GM12878 (cell line): ENCODE measurements around the gene S100A9. TPM values are rescaled to one million over a fixed set of nuclear protein-coding genes. Genes with fewer than 3 reads are reported as not detected.

Experiments used
- ATAC-seq: fragments of 200-7000 bp; cut with Tn5 transposase; 3 replicates; pipeline ENCODE4 v1.9.1; 2020; ENCODE audit warnings: mild to moderate bottlenecking, moderate library complexity
- BruUV-seq: library from RNA; stranded (reverse); fragments of 400-500 nt; replicated peaks from 2 replicates; lab custom pipeline; 2021; lab: Mats Ljungman, UMichigan
- CTCF ChIA-PET: fragments of 300-600 bp; sonication (Branson Sonifier 250); formaldehyde crosslinking; extraction: SDS; loops from one replicate; lab custom pipeline; 2021; ENCODE audit warnings: inconsistent platforms; lab: Yijun Ruan, JAX
- POLR2A ChIA-PET: fragments of 350-600 bp; formaldehyde crosslinking; extraction: SDS; loops from one replicate; lab custom pipeline; 2021; ENCODE audit warnings: inconsistent platforms; lab: Charles Lee
- RAD21 ChIA-PET: fragments of 300-600 bp; sonication (Branson Sonifier 250); formaldehyde crosslinking; loops from one replicate; lab custom pipeline; 2023; ENCODE audit warnings: antibody characterized with exemption; ENCODE audit not compliant: unreplicated experiment; lab: Charles Lee
- SMC1A ChIA-PET: fragments of 300-600 bp; sonication (Branson Sonifier 250); formaldehyde crosslinking; loops from one replicate; lab custom pipeline; 2023; ENCODE audit not compliant: unreplicated experiment, uncharacterized antibody; lab: Charles Lee
- DNase-seq: peaks from one replicate; pipeline ENCODE4 v3.0.0-alpha.2; 2011; ENCODE audit warnings: low read depth, low spot score
- FAIRE-seq: peaks from 3 replicates; lab custom pipeline; 2011; peaks lifted over from hg19 to GRCh38; lab: Jason Lieb, UNC
- H2AFZ ChIP-seq: 2 replicates; pipeline ENCODE4 v1.6.0; 2011; ENCODE audit warnings: low read depth, low read length, control low read depth; ENCODE audit not compliant: control insufficient read depth
- H3K27ac ChIP-seq: 2 replicates; pipeline ENCODE4 v1.5.1; 2011; ENCODE audit warnings: control low read depth; ENCODE audit not compliant: control insufficient read depth, insufficient read depth
- H3K27me3 ChIP-seq, 2 experiments: replicated peaks in 1 of 2; 2 replicates each; pipeline versions ENCODE4 v1.6.0 to v1.6.1; 2011; ENCODE audit warnings: low read length in 1 of 2; ENCODE audit not compliant: control insufficient read depth in 2 of 2, insufficient read depth in 2 of 2
- H3K36me3 ChIP-seq, 2 experiments: 2 replicates each; pipeline ENCODE4 v1.5.1; 2011; ENCODE audit warnings: low read length in 1 of 2; ENCODE audit not compliant: control insufficient read depth in 2 of 2, insufficient read depth in 2 of 2
- H3K4me1 ChIP-seq: 2 replicates; pipeline ENCODE4 v1.6.1; 2011; ENCODE audit warnings: mild to moderate bottlenecking, low read length, moderate library complexity, mixed read lengths; ENCODE audit not compliant: control insufficient read depth, insufficient read depth
- H3K4me2 ChIP-seq: 2 replicates; pipeline ENCODE4 v1.6.0; 2011; ENCODE audit warnings: control low read depth; ENCODE audit not compliant: control insufficient read depth, insufficient read depth
- H3K4me3 ChIP-seq: fragments of 200-600 bp; sonication (generic); 2 replicates; pipeline ENCODE4 v1.5.1; 2016
- H3K79me2 ChIP-seq: 2 replicates; pipeline ENCODE4 v1.6.0; 2011; ENCODE audit warnings: low read length; ENCODE audit not compliant: control insufficient read depth, insufficient read depth
- H3K9ac ChIP-seq: 2 replicates; pipeline ENCODE4 v1.8.0; 2011; ENCODE audit warnings: low read length, control low read depth, mixed read lengths; ENCODE audit not compliant: control insufficient read depth, insufficient read depth
- H3K9me3 ChIP-seq: replicated peaks from 3 replicates; pipeline ENCODE4 v1.5.1; 2011; ENCODE audit warnings: mild to moderate bottlenecking, low read length; ENCODE audit not compliant: control insufficient read depth, insufficient read depth
- H4K20me1 ChIP-seq: 2 replicates; pipeline ENCODE4 v1.6.0; 2011; ENCODE audit not compliant: control insufficient read depth, insufficient read depth
- BMI1 ChIP-seq: fragments of 450-650 bp; IDR thresholded peaks from 2 replicates; pipeline ENCODE4 v1.6.1; 2016; ENCODE audit warnings: mild to moderate bottlenecking, moderate library complexity, borderline replicate concordance
- CHD1 ChIP-seq: IDR thresholded peaks from 2 replicates; pipeline ENCODE4 v1.6.1; 2012; ENCODE audit warnings: low read depth, low read length, improper control_type of control experiment
- CTCF ChIP-seq, 3 experiments: IDR thresholded peaks in 2 of 3; conservative IDR thresholded peaks in 1 of 3; 2 replicates each; pipeline ENCODE4 v1.5.1; 2011; ENCODE audit warnings: low read depth in 3 of 3, low read length in 3 of 3, mild to moderate bottlenecking in 3 of 3, control low read depth in 2 of 3, moderate library complexity in 2 of 3, inconsistent platforms in 1 of 3, mixed read lengths in 1 of 3; ENCODE audit not compliant: control insufficient read depth in 2 of 3, insufficient read depth in 1 of 3; ENCODE audit errors: extremely low read depth in 1 of 3
- EGR1 ChIP-seq, 2 experiments: IDR thresholded peaks; 1 replicate in 1 of 2; 2 replicates in 1 of 2; pipeline ENCODE4 v1.6.1; 2011 to 2012; ENCODE audit warnings: low read depth in 2 of 2, low read length in 2 of 2, borderline replicate concordance in 1 of 2, mild to moderate bottlenecking in 1 of 2, moderate library complexity in 1 of 2
- GATAD2B ChIP-seq: fragments of 450-650 bp; conservative IDR thresholded peaks from 2 replicates; pipeline ENCODE4 v1.6.1; 2017; ENCODE audit warnings: low read depth, mild to moderate bottlenecking, moderate library complexity
- HSF1 ChIP-seq: fragments of 150-350 bp; IDR thresholded peaks from 2 replicates; pipeline ENCODE4 v1.6.1; 2014; ENCODE audit warnings: mild to moderate bottlenecking, low read depth, low read length
- IKZF2 ChIP-seq, 2 experiments: fragments of 450-650 bp; IDR thresholded peaks; 2 replicates each; pipeline ENCODE4 v1.6.1; 2017; ENCODE audit warnings: mild to moderate bottlenecking in 2 of 2, moderate library complexity in 2 of 2
- JUND ChIP-seq: IDR thresholded peaks from 2 replicates; pipeline ENCODE4 v1.6.1; 2012; ENCODE audit warnings: low read depth, mild to moderate bottlenecking, low read length, improper control_type of control experiment, moderate library complexity
- MXI1 ChIP-seq: fragments of 150-350 bp; IDR thresholded peaks from 2 replicates; pipeline ENCODE4 v1.6.1; 2011; ENCODE audit warnings: low read depth, mild to moderate bottlenecking, inconsistent platforms, low read length, improper control_type of control experiment
- RAD51 ChIP-seq: fragments of 450-650 bp; IDR thresholded peaks from 2 replicates; pipeline ENCODE4 v1.6.1; 2016; ENCODE audit warnings: moderate library complexity, mild to moderate bottlenecking, inconsistent platforms
- SIX5 ChIP-seq: IDR thresholded peaks from 2 replicates; pipeline ENCODE4 v1.6.1; 2011; ENCODE audit warnings: mild to moderate bottlenecking, low read depth, low read length, moderate library complexity; ENCODE audit not compliant: severe bottlenecking
- SRF ChIP-seq, 2 experiments: IDR thresholded peaks; 2 replicates each; pipeline ENCODE4 v1.6.1; 2011; ENCODE audit warnings: low read depth in 2 of 2, low read length in 2 of 2, mild to moderate bottlenecking in 1 of 2, moderate library complexity in 1 of 2
- TBL1XR1 ChIP-seq: IDR thresholded peaks from 2 replicates; pipeline ENCODE4 v1.6.1; 2012; ENCODE audit warnings: low read depth, low read length, improper control_type of control experiment
- ZZZ3 ChIP-seq: IDR thresholded peaks from 2 replicates; pipeline ENCODE4 v1.6.1; 2011; ENCODE audit warnings: low read depth; ENCODE audit not compliant: control insufficient read depth, insufficient read length
- WGBS: methylation state at CpG from one replicate; pipeline ENCODE4 v1.1.6; 2016; ENCODE audit warnings: low lambda C conversion rate; ENCODE audit not compliant: insufficient replicate concordance, insufficient coverage; ENCODE audit errors: missing lambda C conversion rate; 5-methylcytosine and 5-hydroxymethylcytosine counted together
- in situ Hi-C: fragments of 300-500 bp; cut with MboI; formaldehyde crosslinking; loops from 9 replicates; pipeline ENCODE4 v1.14.3; 2018; ENCODE audit warnings: mixed read lengths
- intact Hi-C: fragments of 100-400 bp; cut with micrococcal nuclease; formaldehyde crosslinking; loops from one replicate; pipeline ENCODE4 v1.14.2; 2022; ENCODE audit not compliant: unreplicated experiment
- polyA plus RNA-seq, 11 experiments: library from polyadenylated mRNA; depleted of rRNA in 4 of 11; unstranded in 6 of 11; stranded (reverse) in 5 of 11; fragments of >200 nt; fragmentation: Nextera tagmentation in 4 of 11; fragmentation: Illumina TruSeq in 1 of 11; extraction: Ambion mirVana in 4 of 11; extraction: Trizol in 1 of 11; gene quantifications; 1 replicate in 1 of 11; 2 replicates in 10 of 11; pipeline versions ENCODE4 v1.2.1 to v1.2.3, GENCODE V29; 2011 to 2016; ENCODE audit warnings: inconsistent platforms in 2 of 11, missing spikeins in 2 of 11, low read depth in 1 of 11
- total RNA-seq, 4 experiments: library from RNA; depleted of rRNA in 3 of 4; stranded (reverse); fragments of >200 nt in 3 of 4; fragmentation: Illumina TruSeq in 1 of 4; extraction: Trizol in 1 of 4; gene quantifications; 2 replicates each; pipeline versions ENCODE4 v1.2.1 to v1.2.3, GENCODE V29; 2013 to 2021

Gene S100A9
- total and polyA plus RNA-seq, 10 of the 15 experiments (the other 5 are each of a cell fraction or from before 2014, with no cell fraction given), result 0.22 to 1.7 (median 0.49) TPM; not detected in 3

DNA sequence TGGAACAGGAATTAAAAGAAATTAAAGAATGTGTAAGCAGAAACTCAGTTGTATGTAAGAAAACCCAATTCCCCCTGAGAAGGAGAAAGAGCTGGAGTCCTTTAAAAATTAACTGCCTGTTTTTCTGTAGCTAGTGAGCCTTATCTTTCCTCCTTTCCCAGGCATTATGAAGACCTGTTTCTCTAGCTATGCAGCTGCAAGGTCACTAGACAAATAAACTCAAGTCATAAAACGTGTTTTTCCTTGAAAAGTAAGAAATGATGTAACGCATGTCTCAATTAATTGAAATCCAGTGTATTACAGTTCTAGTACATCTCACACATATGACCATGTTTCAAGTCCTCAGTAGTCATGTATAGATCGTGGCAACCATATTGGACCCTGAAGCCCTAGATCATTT is 12.5 kb downstream of the S100A9 start:
- no peaks in the 10 kb centered on the region for H3K79me2 ChIP-seq
- WGBS, result 16% methylated on average over 3 of the region's 3 CpGs

More for the DNA sequence above, 12.5 kb downstream of the S100A9 start:
- POLR2A ChIA-PET, result no interaction called here
- Histone ChIP-seq H3K4me2 (no peak overlapping the region), H2AFZ (no peak overlapping the region), H3K4me3 (no peak overlapping the region), H3K36me3 (no peaks in the 10 kb centered on the region), H3K9ac (no peak overlapping the region), H4K20me1 (no peaks in the 10 kb centered on the region), H3K27me3 (no peaks in the 10 kb centered on the region), H3K4me1 (no peaks in the 10 kb centered on the region), H3K27ac (no peak overlapping the region), H3K9me3 (no peaks in the 10 kb centered on the region)
- DNase-seq (no peak), ATAC-seq (no peak), FAIRE-seq (no peak)
- in situ Hi-C loops, result no loop called here
- SMC1A ChIA-PET, result no interaction called here
- no TSS peak for BruUV-seq
- intact Hi-C loops, result no loop called here
- TF ChIP-seq EGR1 (IDR thresholded peaks at IDR 0.05; ENCODE audit: borderline replicate concordance in 1 of 2, low read depth in 2 of 2, low read length in 2 of 2) (no peak), SRF (IDR thresholded peaks at IDR 0.05; ENCODE audit: low read depth in 2 of 2, low read length in 2 of 2) (no peak), CHD1 (no peak), IKZF2 (IDR thresholded peaks at IDR 0.05) (no peak), GATAD2B (no peak), HSF1 (no peak), JUND (no peak), BMI1 (no peak), TBL1XR1 (no peak), ZZZ3 (no peak), RAD51 (no peak), CTCF (IDR thresholded peaks at IDR 0.05 in 2 of 3, conservative IDR thresholded peaks at IDR 0.05 in 1 of 3; ENCODE audit: control insufficient read depth in 2 of 3, extremely low read depth in 1 of 3, insufficient read depth in 1 of 3, low read depth in 3 of 3, low read length in 3 of 3) (no peak), SIX5 (no peak), MXI1 (no peak)
- RAD21 ChIA-PET, result no interaction called here
- CTCF ChIA-PET, result no interaction called here
